K562 (cell line): ENCODE results near the gene SGO1. TPM values are rescaled to one million over a fixed set of nuclear protein-coding genes. Genes with fewer than 3 reads are reported as not detected.

Experiments used
- ATAC-seq: fragments of 200-7000 bp; cut with Tn5 transposase; 3 replicates; pipeline ENCODE4 v1.9.1; 2020; ENCODE audit warnings: moderate library complexity
- Bru-seq: library from RNA; stranded (reverse); fragments of 400-500 nt; gene quantifications from one replicate; lab custom pipeline; 2021; lab: Mats Ljungman, UMichigan
- BruChase-seq, 2 experiments: library from RNA; stranded (reverse); fragments of 400-500 nt; gene quantifications; one replicate each; lab custom pipeline; 2021; lab: Mats Ljungman, UMichigan
- BruUV-seq: library from RNA; stranded (reverse); fragments of 400-500 nt; replicated peaks from 2 replicates; lab custom pipeline; 2021; lab: Mats Ljungman, UMichigan
- CTCF ChIA-PET: fragments of 300-600 bp; formaldehyde crosslinking; extraction: SDS; loops from one replicate; lab custom pipeline; 2021; ENCODE audit warnings: low intra/inter-chr PET ratio; lab: Yijun Ruan, JAX
- POLR2A ChIA-PET: fragments of 300-600, 350-650 bp; sonication (Branson Sonifier 250); formaldehyde crosslinking; extraction: SDS; loops from one replicate; lab custom pipeline; 2021; ENCODE audit warnings: antibody characterized with exemption, inconsistent platforms; lab: Yijun Ruan, JAX
- DNase-seq, 4 experiments: peaks; one replicate each; pipeline versions ENCODE4 v3.0.0 to v3.0.0-alpha.2; 2011 to 2018; ENCODE audit warnings: low spot score in 3 of 4, mixed read lengths in 3 of 4; ENCODE audit errors: extremely low read depth in 1 of 4
- FAIRE-seq: peaks from 2 replicates; lab custom pipeline; 2011; peaks lifted over from hg19 to GRCh38; lab: Jason Lieb, UNC
- H2AFZ ChIP-seq: 2 replicates; pipeline ENCODE4 v1.6.0; 2011; ENCODE audit warnings: low read depth, low read length, control low read depth, inconsistent platforms
- H3K27ac ChIP-seq: fragments of 200-600 bp; 3 replicates; pipeline ENCODE4 v1.8.0; 2011; ENCODE audit warnings: low read depth, mild to moderate bottlenecking, control low read depth, inconsistent platforms, low read length, moderate library complexity, mixed read lengths; ENCODE audit errors: extremely low read depth
- H3K27me3 ChIP-seq, 2 experiments: fragments of 300-600 bp in 1 of 2; 2 replicates in 1 of 2; 3 replicates in 1 of 2; pipeline versions ENCODE4 v1.6.0 to v1.8.0; 2011; ENCODE audit warnings: inconsistent platforms in 2 of 2, low read length in 2 of 2, mild to moderate bottlenecking in 1 of 2, mixed read lengths in 1 of 2, moderate library complexity in 1 of 2; ENCODE audit not compliant: control insufficient read depth in 2 of 2, insufficient read depth in 2 of 2
- H3K36me3 ChIP-seq: fragments of 300-600 bp; 3 replicates; pipeline ENCODE4 v1.8.0; 2011; ENCODE audit warnings: mild to moderate bottlenecking, low read length, inconsistent platforms; ENCODE audit not compliant: control insufficient read depth, insufficient read depth
- H3K4me1 ChIP-seq, 2 experiments: fragments of 200-600 bp in 1 of 2; replicated peaks in 1 of 2; 2 replicates in 1 of 2; 3 replicates in 1 of 2; pipeline versions ENCODE4 v1.5.1 to v1.8.0; 2011; ENCODE audit warnings: inconsistent platforms in 2 of 2, low read length in 2 of 2, mild to moderate bottlenecking in 1 of 2, mixed read lengths in 1 of 2, moderate library complexity in 1 of 2; ENCODE audit not compliant: control insufficient read depth in 2 of 2, insufficient read depth in 2 of 2
- H3K4me2 ChIP-seq: 2 replicates; pipeline ENCODE4 v1.6.1; 2011; ENCODE audit warnings: low read length, control low read depth, inconsistent platforms, mixed read lengths; ENCODE audit not compliant: insufficient read depth
- H3K4me3 ChIP-seq: fragments of 200-600 bp; sonication (generic), shearing (Covaris generic); 2 replicates; pipeline ENCODE4 v1.5.1; 2016; ENCODE audit warnings: control low read depth, inconsistent platforms
- H3K79me2 ChIP-seq: fragments of 200-600 bp; 3 replicates; pipeline ENCODE4 v1.8.0; 2011; ENCODE audit warnings: low read length, inconsistent platforms; ENCODE audit not compliant: control insufficient read depth, insufficient read depth
- H3K9ac ChIP-seq, 2 experiments: 2 replicates each; pipeline versions ENCODE4 v1.6.0 to v1.6.1; 2011; ENCODE audit warnings: low read depth in 2 of 2, low read length in 2 of 2, control low read depth in 1 of 2, inconsistent platforms in 1 of 2, mild to moderate bottlenecking in 1 of 2, mixed read lengths in 1 of 2; ENCODE audit not compliant: insufficient read depth in 1 of 2
- H3K9me1 ChIP-seq: one replicate; pipeline ENCODE4 v1.6.0; 2011; ENCODE audit warnings: inconsistent platforms, mild to moderate bottlenecking, low read length, moderate library complexity; ENCODE audit not compliant: control insufficient read depth, insufficient read depth
- H3K9me3 ChIP-seq: replicated peaks from 2 replicates; pipeline ENCODE4 v1.5.1; 2011; ENCODE audit warnings: low read depth, low read length, inconsistent platforms; ENCODE audit not compliant: control insufficient read depth, insufficient read depth
- H4K20me1 ChIP-seq: replicated peaks from 2 replicates; pipeline ENCODE4 v1.6.1; 2011; ENCODE audit warnings: low read length, inconsistent platforms, mixed read lengths; ENCODE audit not compliant: control insufficient read depth, insufficient read depth
- C11orf30 ChIP-seq: fragments of 450-650 bp; IDR thresholded peaks from 2 replicates; pipeline ENCODE4 v1.6.1; 2016; ENCODE audit warnings: low read depth, mild to moderate bottlenecking
- HMG20A ChIP-seq: fragments of 450-650 bp; formaldehyde crosslinking; conservative IDR thresholded peaks from 2 replicates; pipeline ENCODE4 v1.4.0; 2020; ENCODE audit warnings: mild to moderate bottlenecking, mixed read lengths
- HNRNPK ChIP-seq: fragments of 200-400 bp; formaldehyde crosslinking; IDR thresholded peaks from one replicate; pipeline ENCODE4 v1.6.1; 2018; ENCODE audit warnings: mild to moderate bottlenecking, low read depth, low read length; ENCODE audit not compliant: poor library complexity, severe bottlenecking
- MCM3 ChIP-seq: fragments of 450-650 bp; IDR thresholded peaks from 2 replicates; pipeline ENCODE4 v1.6.1; 2016
- NFRKB ChIP-seq: fragments of 450-650 bp; IDR thresholded peaks from 2 replicates; pipeline ENCODE4 v1.6.1; 2016; ENCODE audit warnings: low read depth
- SAP30 ChIP-seq: fragments of 200-600 bp; sonication (generic); IDR thresholded peaks from 2 replicates; pipeline ENCODE4 v1.6.1; 2012; ENCODE audit warnings: borderline replicate concordance, low read depth, mild to moderate bottlenecking, moderate library complexity, low read length, control low read depth, inconsistent platforms; ENCODE audit not compliant: insufficient read depth, poor library complexity, severe bottlenecking
- SNRNP70 ChIP-seq: fragments of 200-400 bp; formaldehyde crosslinking; optimal IDR thresholded peaks from 2 replicates; pipeline ENCODE3; 2017; ENCODE audit warnings: low read depth, low read length
- SRSF9 ChIP-seq: fragments of 200-400 bp; formaldehyde crosslinking; IDR thresholded peaks from 2 replicates; pipeline ENCODE4 v1.6.1; 2017; ENCODE audit warnings: low read depth, low read length, borderline replicate concordance
- ZNF444 ChIP-seq: fragments of 250-450 bp; sonication (Bioruptor Pico); IDR thresholded peaks from 2 replicates; pipeline ENCODE4 v1.4.0; 2020; ENCODE audit warnings: mild to moderate bottlenecking, moderate library complexity
- WGBS: fragments of 100-300 bp; shearing (Covaris generic); methylation state at CpG from one replicate; pipeline ENCODE4 v1.1.6; 2016; ENCODE audit warnings: low coverage, mixed read lengths; ENCODE audit not compliant: insufficient coverage; ENCODE audit errors: missing lambda C conversion rate; 5-methylcytosine and 5-hydroxymethylcytosine counted together
- in situ Hi-C: fragments of 300-500 bp; cut with MboI; formaldehyde crosslinking; loops from 4 replicates; pipeline ENCODE4 v1.15.0; 2018; ENCODE audit warnings: inconsistent platforms, mixed read lengths
- intact Hi-C: fragments of 100-400 bp; cut with micrococcal nuclease; formaldehyde crosslinking; loops from 2 replicates; pipeline ENCODE4 v1.14.2; 2022
- long read RNA-seq, 3 experiments: library from polyadenylated mRNA in 2 of 3; library from RNA in 1 of 3; unstranded in 2 of 3; stranded (forward) in 1 of 3; transcript quantifications; one replicate each; pipeline ENCODE4 v2.0.0, GENCODE V29; 2019 to 2022
- polyA minus RNA-seq, 3 experiments: library from RNA; depleted of rRNA, polyadenylated mRNA; stranded (reverse); fragments of >200 nt; gene quantifications; 2 replicates each; pipeline ENCODE4 v1.2.3, GENCODE V29; 2011
- polyA plus RNA-seq, 8 experiments: library from polyadenylated mRNA; depleted of rRNA in 4 of 8; stranded (reverse) in 5 of 8; unstranded in 3 of 8; fragments of >200 nt; fragmentation: Nextera tagmentation in 2 of 8; fragmentation: Illumina TruSeq in 1 of 8; extraction: Ambion mirVana in 2 of 8; extraction: Trizol in 1 of 8; gene quantifications; 2 replicates each; pipeline versions ENCODE4 v1.2.1 to v1.2.3, GENCODE V29; 2011 to 2014; ENCODE audit warnings: inconsistent platforms in 1 of 8, missing spikeins in 1 of 8
- total RNA-seq, 7 experiments: library from RNA; depleted of rRNA in 6 of 7; stranded (reverse); fragments of >200 nt in 6 of 7; fragmentation: Illumina TruSeq in 2 of 7; extraction: Trizol in 2 of 7; gene quantifications; 2 replicates each; pipeline versions ENCODE4 v1.2.1 to v1.2.3, GENCODE V29; 2011 to 2021; ENCODE audit warnings: low replicate concordance in 1 of 7
- TF ChIP-seq, protein P1 (sequence below), 2 experiments: fragments of 200-800 bp in 1 of 2; sonication (Bioruptor generic) in 1 of 2; sonication (generic) in 1 of 2; formaldehyde crosslinking in 1 of 2; IDR thresholded peaks in 1 of 2; conservative IDR thresholded peaks in 1 of 2; 2 replicates each; pipeline versions ENCODE4 v1.5.0 to v1.6.1; 2016 to 2020; ENCODE audit warnings: missing compliant biosample characterization in 1 of 2, missing genetic modification characterization in 1 of 2, missing genetic modification reagents in 1 of 2
- TF ChIP-seq, protein P2 (sequence below): fragments of 250-450 bp; sonication (Bioruptor Pico); IDR thresholded peaks from 2 replicates; pipeline ENCODE4 v1.8.0; 2022; ENCODE audit warnings: inconsistent platforms, mild to moderate bottlenecking, moderate library complexity, borderline replicate concordance

The SGO1 gene
- 11.6 and 39.0 TPM in 2 replicates for total RNA-seq (2011; cell fraction: chromatin; rRNA removed; ENCODE audit: low replicate concordance)
- total RNA-seq (2011; cell fraction: nucleolus; rRNA removed): 9.2 and 9.6 TPM in 2 replicates
- total RNA-seq (2011; cell fraction: nucleoplasm; rRNA removed): 25.8 and 42.7 TPM in 2 replicates
- 19.6 and 22.1 TPM in 2 replicates for total RNA-seq (2014; rRNA removed)
- 37.9 and 41.9 TPM in 2 replicates for total RNA-seq (2014; rRNA removed; fragmentation: Illumina TruSeq; extraction: Trizol)
- total RNA-seq (2015; rRNA removed; fragmentation: Illumina TruSeq; extraction: Trizol): 36.8 and 39.1 TPM in 2 replicates
- total RNA-seq (2021): 37.4 and 37.7 TPM in 2 replicates
- 18.0 and 20.0 TPM in 2 replicates for polyA plus RNA-seq (2011; rRNA removed)
- 5.4 and 8.4 TPM in 2 replicates for polyA plus RNA-seq (2011; cell fraction: cytosol; rRNA removed)
- 9.7 and 9.8 TPM in 2 replicates for polyA plus RNA-seq (2011; cell fraction: nucleus; rRNA removed)
- polyA plus RNA-seq (2012): 23.7 and 24.2 TPM in 2 replicates
- polyA plus RNA-seq (2014; fragmentation: Illumina TruSeq; extraction: Trizol): 46.5 and 57.3 TPM in 2 replicates
- 10 to 100 TPM; 13.7 to 17.0 TPM for polyA plus RNA-seq (2014; fragmentation: Nextera tagmentation; extraction: Ambion mirVana)
- polyA plus RNA-seq (2014; rRNA removed): 23.9 and 28.2 TPM in 2 replicates
- 23.6 and 31.6 TPM in 2 replicates for polyA minus RNA-seq (2011; rRNA and poly(A)+ RNA removed)
- polyA minus RNA-seq (2011; cell fraction: cytosol; rRNA and poly(A)+ RNA removed): 12.6 and 13.3 TPM in 2 replicates
- 15.6 and 22.7 TPM in 2 replicates for polyA minus RNA-seq (2011; cell fraction: nucleus; rRNA and poly(A)+ RNA removed)
- Bru-seq, nascent RNA: percentile 91 among the genes with signal in this experiment
- BruChase-seq, experiment 1, labeled RNA remaining after a 2-hour chase: percentile 93 among the genes with signal in this experiment
- percentile 91 among the genes with signal in this experiment for BruChase-seq, experiment 2, labeled RNA remaining after a 6-hour chase
- long read RNA-seq, experiment 1, transcript SGO1-203 (8 exons, 2,587 nt): minor isoform, 9 of 163 reads
- long read RNA-seq, experiment 1, transcript SGO1-209 (7 exons, 2,266 nt): major isoform, 17 of 163 reads
- long read RNA-seq, experiment 1, transcript SGO1-204 (8 exons, 1,075 nt): minor isoform, 11 of 163 reads
- long read RNA-seq, experiment 1, partial matches to known transcripts: 58 of 163 reads
- long read RNA-seq, experiment 1, other reads (novel, unspliced or antisense): 51 of 163 reads
- long read RNA-seq, experiment 2, partial matches to known transcripts: 4 of 21 reads
- long read RNA-seq, experiment 2, other reads (novel, unspliced or antisense): 8 of 21 reads
- long read RNA-seq, experiment 3, partial matches to known transcripts: 17 of 32 reads
- long read RNA-seq, experiment 3, other reads (novel, unspliced or antisense): 7 of 32 reads

DNA sequence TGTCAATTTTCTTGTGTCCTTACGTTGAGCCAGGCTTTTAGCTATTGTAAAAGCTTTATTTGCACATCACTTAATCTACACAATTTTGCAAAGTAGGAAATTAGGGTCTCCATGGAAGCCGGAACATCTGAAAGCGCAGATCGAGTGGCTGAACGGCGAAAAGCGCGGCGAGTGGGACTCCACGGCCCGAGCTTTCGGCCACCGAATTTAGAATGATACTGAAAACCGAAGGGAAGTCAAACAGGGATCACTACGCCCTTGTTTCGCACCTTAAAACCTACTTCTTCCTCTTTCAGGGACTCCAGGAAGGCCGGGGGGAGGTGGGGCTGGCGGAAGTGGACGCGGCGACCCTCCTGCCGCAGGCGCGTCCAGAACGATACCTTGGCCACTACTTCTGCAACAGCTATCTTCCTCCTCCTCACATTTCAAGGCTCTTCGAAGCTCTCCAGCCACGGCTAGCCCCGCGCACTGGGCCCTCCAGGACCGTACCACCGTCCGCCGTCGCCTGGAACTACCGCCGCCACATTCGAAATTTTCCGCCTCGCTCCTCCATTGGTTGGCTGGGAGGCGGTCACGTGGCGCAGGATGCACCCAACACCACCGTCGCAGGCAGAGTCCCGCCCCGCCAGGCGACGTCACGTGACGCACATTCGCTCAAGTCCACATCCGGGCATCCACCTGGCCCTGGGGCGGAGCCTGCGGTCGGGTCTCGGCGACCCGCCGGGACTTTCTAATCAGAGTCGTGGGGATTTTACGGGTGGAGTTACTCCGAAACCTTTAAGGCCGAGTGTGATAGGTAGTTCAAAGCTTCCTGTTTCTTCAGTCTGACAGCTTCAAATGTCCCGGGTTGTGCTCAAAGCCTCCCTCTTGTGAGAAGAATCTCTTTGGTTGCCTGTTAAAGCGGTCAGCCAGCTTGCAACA, at the start of gene SGO1:
Gene SGO1, minus strand, starts transcription at position 528 of the 921 bp plus-strand sequence. CDS start 2,179 bp downstream, outside the sequence.
- H3K4me2 ChIP-seq: peak within 1 kb of the TSS; percentile 89
- H4K20me1 ChIP-seq: no peaks in the 10 kb centered on the region
- no peaks in the 10 kb centered on the region for H3K27me3 ChIP-seq
- H3K9me3 ChIP-seq: no peaks in the 10 kb centered on the region
- ATAC-seq (peak; percentile 94), FAIRE-seq (peak; percentile 99), DNase-seq (peak; percentile 98 to 100 (median 99))
- peak within 1 kb of the TSS; percentile 61 for H3K4me3 ChIP-seq
- peak within 1 kb of the TSS; percentile 97 for H2AFZ ChIP-seq
- H3K9me1 ChIP-seq: no peaks in the 10 kb centered on the region
- H3K9ac ChIP-seq: peak within 1 kb of the TSS; percentile 92 to 97
- 1% methylated on average over 65 of the region's 65 CpGs for WGBS
- peaks cover 35% of the 10 kb centered on the region for H3K79me2 ChIP-seq
- peaks cover 0 to 8% of the 10 kb centered on the region in 2 experiments; a peak in 2 of 5 replicates for H3K4me1 ChIP-seq
- in situ Hi-C loops: no loop called here
- H3K36me3 ChIP-seq: peaks cover 25% of the 10 kb centered on the region
- CTCF ChIA-PET: interaction anchor here (0.7 kb wide), 1 partner anchor 40 kb away, joined by 3 read pairs; no protein-coding TSS in a partner anchor
- POLR2A ChIA-PET: interaction anchor here (0.6 to 1.8 kb wide), 20 partner anchors 8 to 298 kb away, joined by 3 to 11 read pairs (median 4); no protein-coding TSS in a partner anchor
- BruUV-seq: TSS peak; percentile 70
- intact Hi-C loops: loop anchor here (1.0 to 5.0 kb wide), 5 partner anchors 136 to 1039 kb away; partner anchors contain the start of genes KCNH8 and RAB5A
- H3K27ac ChIP-seq: peak within 1 kb of the TSS; percentile 94
- TF ChIP-seq MCM3 (no peak), SAP30 (peak; percentile 100), ZNF444 (CRISPR knock-in tag) (no peak), HNRNPK (no peak), NFRKB (no peak; the same call in 1 of the 2 replicates), C11orf30 (peak; percentile 79), SNRNP70 (no peak), SRSF9 (no peak), HMG20A (no peak)
- TF ChIP-seq, protein P1, sequence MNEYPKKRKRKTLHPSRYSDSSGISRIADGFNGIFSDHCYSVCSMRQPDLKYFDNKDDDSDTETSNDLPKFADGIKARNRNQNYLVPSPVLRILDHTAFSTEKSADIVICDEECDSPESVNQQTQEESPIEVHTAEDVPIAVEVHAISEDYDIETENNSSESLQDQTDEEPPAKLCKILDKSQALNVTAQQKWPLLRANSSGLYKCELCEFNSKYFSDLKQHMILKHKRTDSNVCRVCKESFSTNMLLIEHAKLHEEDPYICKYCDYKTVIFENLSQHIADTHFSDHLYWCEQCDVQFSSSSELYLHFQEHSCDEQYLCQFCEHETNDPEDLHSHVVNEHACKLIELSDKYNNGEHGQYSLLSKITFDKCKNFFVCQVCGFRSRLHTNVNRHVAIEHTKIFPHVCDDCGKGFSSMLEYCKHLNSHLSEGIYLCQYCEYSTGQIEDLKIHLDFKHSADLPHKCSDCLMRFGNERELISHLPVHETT (CRISPR knock-in tag; conservative IDR thresholded peaks at IDR 0.05 in 1 of 2, IDR thresholded peaks at IDR 0.05 in 1 of 2): peak in 1 of 2 experiments; percentile 73; a peak in 2 of 4 replicates
- TF ChIP-seq, protein P2, sequence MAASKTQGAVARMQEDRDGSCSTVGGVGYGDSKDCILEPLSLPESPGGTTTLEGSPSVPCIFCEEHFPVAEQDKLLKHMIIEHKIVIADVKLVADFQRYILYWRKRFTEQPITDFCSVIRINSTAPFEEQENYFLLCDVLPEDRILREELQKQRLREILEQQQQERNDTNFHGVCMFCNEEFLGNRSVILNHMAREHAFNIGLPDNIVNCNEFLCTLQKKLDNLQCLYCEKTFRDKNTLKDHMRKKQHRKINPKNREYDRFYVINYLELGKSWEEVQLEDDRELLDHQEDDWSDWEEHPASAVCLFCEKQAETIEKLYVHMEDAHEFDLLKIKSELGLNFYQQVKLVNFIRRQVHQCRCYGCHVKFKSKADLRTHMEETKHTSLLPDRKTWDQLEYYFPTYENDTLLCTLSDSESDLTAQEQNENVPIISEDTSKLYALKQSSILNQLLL (CRISPR knock-in tag): no peak
